ENCODE data around the gene HIP1. TPM values are rescaled to one million over a fixed set of nuclear protein-coding genes. Genes with fewer than 3 reads are reported as not detected.

The HIP1 gene
- total RNA-seq, 1 donor from 2014 or later = 17.7 TPM

GRCh38 chr7:75624134-75624832 is 114.5 kb downstream of the HIP1 start:
- peaks cover 5% of the 10 kb centered on the region for H3K9me3 ChIP-seq
- H3K4me3 ChIP-seq = no peak overlapping the region
- no peak overlapping the region for H3K27ac ChIP-seq
- H3K27me3 ChIP-seq = no peaks in the 10 kb centered on the region
- TF ChIP-seq CTCF (IDR thresholded peaks at IDR 0.05) (no peak), POLR2AphosphoS5 (IDR thresholded peaks at IDR 0.05; ENCODE audit: insufficient read depth in 1 of 2, low read depth in 1 of 2) (no peak), POLR2A (IDR thresholded peaks at IDR 0.05) (no peak)
- intact Hi-C loops (cut with DNase I) = no loop called here
- H3K4me1 ChIP-seq = no peaks in the 10 kb centered on the region
- DNase-seq (ENCODE audit: extremely low spot score in 2 of 2) = no peak
- no peaks in the 10 kb centered on the region for H3K36me3 ChIP-seq

- no peak for DNase-seq (ENCODE audit: extremely low spot score in 2 of 2)
- Histone ChIP-seq H3K4me3 (no peak overlapping the region), H3K4me1 (no peaks in the 10 kb centered on the region), H3K27me3 (no peaks in the 10 kb centered on the region), H3K36me3 (no peaks in the 10 kb centered on the region), H3K27ac (no peak overlapping the region), H3K9me3 (peaks cover 5% of the 10 kb centered on the region)
- TF ChIP-seq POLR2A (IDR thresholded peaks at IDR 0.05) = no peak
- TF ChIP-seq POLR2AphosphoS5 (IDR thresholded peaks at IDR 0.05; ENCODE audit: insufficient read depth in 1 of 2, low read depth in 1 of 2) = no peak
- TF ChIP-seq CTCF (IDR thresholded peaks at IDR 0.05) = no peak
- intact Hi-C loops (cut with DNase I) = no loop called here
Observed at GRCh38 chr7:75623390-75624133, 115.2 kb downstream of the HIP1 start.

GRCh38 chr7:75621124-75621523 is 117.6 kb downstream of the HIP1 start:
- no peak overlapping the region for H3K27ac ChIP-seq

GRCh38 chr7:75619636-75620035 is 119.1 kb downstream of the HIP1 start:
- intact Hi-C loops (cut with DNase I) = no loop called here
- no peaks in the 10 kb centered on the region for H3K36me3 ChIP-seq

More at GRCh38 chr7:75621124-75621523, 117.6 kb downstream of the HIP1 start:
- no peaks in the 10 kb centered on the region for H3K4me1 ChIP-seq
- H3K27me3 ChIP-seq = no peaks in the 10 kb centered on the region
- intact Hi-C loops (cut with DNase I) = no loop called here
- H3K4me3 ChIP-seq = no peak overlapping the region
- no peak for TF ChIP-seq POLR2AphosphoS5 (IDR thresholded peaks at IDR 0.05; ENCODE audit: insufficient read depth in 1 of 2, low read depth in 1 of 2)
- no peak for TF ChIP-seq POLR2A (IDR thresholded peaks at IDR 0.05)
- TF ChIP-seq CTCF (IDR thresholded peaks at IDR 0.05) = no peak
- no peaks in the 10 kb centered on the region for H3K9me3 ChIP-seq
- no peak for DNase-seq (ENCODE audit: extremely low spot score in 2 of 2)
- no peaks in the 10 kb centered on the region for H3K36me3 ChIP-seq

More at GRCh38 chr7:75619636-75620035, 119.1 kb downstream of the HIP1 start:
- H3K27ac ChIP-seq = no peak overlapping the region
- no peak for DNase-seq (ENCODE audit: extremely low spot score in 2 of 2)
- TF ChIP-seq POLR2AphosphoS5 (IDR thresholded peaks at IDR 0.05; ENCODE audit: insufficient read depth in 1 of 2, low read depth in 1 of 2) = no peak
- TF ChIP-seq CTCF (IDR thresholded peaks at IDR 0.05) = no peak
- no peak for TF ChIP-seq POLR2A (IDR thresholded peaks at IDR 0.05)
- no peaks in the 10 kb centered on the region for H3K27me3 ChIP-seq
- no peaks in the 10 kb centered on the region for H3K4me1 ChIP-seq
- no peaks in the 10 kb centered on the region for H3K9me3 ChIP-seq
- no peak overlapping the region for H3K4me3 ChIP-seq
